Umbilical cord (tissue), 2 donors: ENCODE results near the gene GAN. TPM values are rescaled to one million over a fixed set of nuclear protein-coding genes. Genes with fewer than 3 reads are reported as not detected.
A peak's percentile ranks its signal among the peaks of the same experiment; 100 is the strongest.

Experiments used
- DNase-seq: peaks from one replicate; pipeline ENCODE4 v3.0.0-alpha.2; 2015; ENCODE audit warnings: low spot score
- total RNA-seq: library from RNA; depleted of rRNA; stranded (reverse); fragments of >200 nt; gene quantifications from one replicate; pipeline ENCODE4 v1.2.3, GENCODE V29; 2014; ENCODE audit warnings: low replicate concordance; ENCODE audit not compliant: insufficient read depth

Gene GAN
- 14.2 TPM for total RNA-seq

- peak; percentile 98 for DNase-seq
Measured at GRCh38 chr16:81314603-81315270, at the start of gene GAN. TSS of gene GAN (plus strand) at chr16:81314962. CDS start at chr16:81315114, 152 bp downstream.

- no peak for DNase-seq
Measured at GRCh38 chr16:81265052-81265451, 49.7 kb upstream of the GAN start.

- peak; percentile 96 for DNase-seq
Measured at GRCh38 chr16:81265658-81266451, 48.9 kb upstream of the GAN start.

- no peak for DNase-seq
Measured at GRCh38 chr16:81266680-81267095, 48.1 kb upstream of the GAN start.

- no peak for DNase-seq
Measured at GRCh38 chr16:81268509-81268908, 46.3 kb upstream of the GAN start.

GRCh38 chr16:81273223-81273950, 41.4 kb upstream of the GAN start:
- DNase-seq: peak; percentile 89

GRCh38 chr16:81275064-81275532, 39.7 kb upstream of the GAN start:
- DNase-seq: no peak

GRCh38 chr16:81275795-81276194, 39.0 kb upstream of the GAN start:
- DNase-seq: no peak

- DNase-seq: no peak
Measured at GRCh38 chr16:81276323-81276722, 38.4 kb upstream of the GAN start.

- peak; percentile 69 for DNase-seq
Measured at GRCh38 chr16:81277541-81278080, 37.2 kb upstream of the GAN start.

- no peak for DNase-seq
Measured at GRCh38 chr16:81278526-81278925, 36.2 kb upstream of the GAN start.

GRCh38 chr16:81279392-81279791, 35.4 kb upstream of the GAN start:
- DNase-seq: no peak

- no peak for DNase-seq
Measured at GRCh38 chr16:81280393-81280792, 34.4 kb upstream of the GAN start.

- no peak for DNase-seq
Measured at GRCh38 chr16:81283044-81283443, 31.7 kb upstream of the GAN start.

GRCh38 chr16:81284995-81285600, 29.7 kb upstream of the GAN start:
- DNase-seq: no peak

GRCh38 chr16:81286190-81286589, 28.6 kb upstream of the GAN start:
- no peak for DNase-seq

GRCh38 chr16:81291117-81291516, 23.6 kb upstream of the GAN start:
- DNase-seq: no peak

GRCh38 chr16:81292936-81293335, 21.8 kb upstream of the GAN start:
- DNase-seq: no peak

GRCh38 chr16:81293909-81294802, 20.6 kb upstream of the GAN start:
- DNase-seq: no peak

GRCh38 chr16:81296631-81297030, 18.1 kb upstream of the GAN start:
- DNase-seq: no peak
